LNCaP clone FGC (cell line): Measurements from ENCODE around the gene RBBP8NL.

Experiments
- DNase-seq: peaks from one replicate; pipeline ENCODE4 v3.0.0-alpha.2; 2011; ENCODE audit warnings: low read depth
- H3K4me3 ChIP-seq: 2 replicates; pipeline ENCODE4 v1.5.1; 2011; ENCODE audit warnings: mild to moderate bottlenecking, low read depth, low read length, control low read depth
- CTCF ChIP-seq: IDR thresholded peaks from 2 replicates; pipeline ENCODE4 v1.5.1; 2012; ENCODE audit warnings: mild to moderate bottlenecking; ENCODE audit not compliant: control insufficient read depth, insufficient read depth; ENCODE audit errors: extremely low read depth

Gene RBBP8NL

GRCh38 chr20:62400541-62400940, 26.8 kb downstream of the RBBP8NL start:
- no peak for TF ChIP-seq CTCF
- H3K4me3 ChIP-seq, result no peak overlapping the region
- no peak for DNase-seq

GRCh38 chr20:62400021-62400420, 27.3 kb downstream of the RBBP8NL start:
- no peak overlapping the region for H3K4me3 ChIP-seq
- TF ChIP-seq CTCF, result no peak
- no peak for DNase-seq

- no peak for TF ChIP-seq CTCF
- no peak overlapping the region for H3K4me3 ChIP-seq
- no peak for DNase-seq
These were observed 29.1 kb downstream of the RBBP8NL start for GRCh38 chr20:62398120-62398821.

- TF ChIP-seq CTCF, result no peak
- no peak overlapping the region for H3K4me3 ChIP-seq
- DNase-seq, result no peak
These were observed 30.7 kb downstream of the RBBP8NL start for GRCh38 chr20:62396367-62397239.

- no peak for TF ChIP-seq CTCF
These were observed 31.8 kb downstream of the RBBP8NL start for GRCh38 chr20:62395311-62396242.

GRCh38 chr20:62394248-62395245, 32.8 kb downstream of the RBBP8NL start:
- DNase-seq, result no peak
- no peak for TF ChIP-seq CTCF
- H3K4me3 ChIP-seq, result no peak overlapping the region

More at GRCh38 chr20:62395311-62396242, 31.8 kb downstream of the RBBP8NL start:
- no peak for DNase-seq
- H3K4me3 ChIP-seq, result no peak overlapping the region
